COR-L47 (cell line): ENCODE data around the gene CALN1.
"Not testable (repeated sequence)": the region's sequence is repeated elsewhere in the genome, so short reads cannot be mapped to it uniquely, and the experiment has no call there.

ENCODE experiments used
- DNase-seq: peaks from one replicate; lab custom pipeline; 2025; lab: John Stamatoyannopoulos, UW

The CALN1 gene

GRCh38 chr7:72266771-72267170 lies 145.4 kb downstream of the CALN1 start:
- DNase-seq: no peak

DNA sequence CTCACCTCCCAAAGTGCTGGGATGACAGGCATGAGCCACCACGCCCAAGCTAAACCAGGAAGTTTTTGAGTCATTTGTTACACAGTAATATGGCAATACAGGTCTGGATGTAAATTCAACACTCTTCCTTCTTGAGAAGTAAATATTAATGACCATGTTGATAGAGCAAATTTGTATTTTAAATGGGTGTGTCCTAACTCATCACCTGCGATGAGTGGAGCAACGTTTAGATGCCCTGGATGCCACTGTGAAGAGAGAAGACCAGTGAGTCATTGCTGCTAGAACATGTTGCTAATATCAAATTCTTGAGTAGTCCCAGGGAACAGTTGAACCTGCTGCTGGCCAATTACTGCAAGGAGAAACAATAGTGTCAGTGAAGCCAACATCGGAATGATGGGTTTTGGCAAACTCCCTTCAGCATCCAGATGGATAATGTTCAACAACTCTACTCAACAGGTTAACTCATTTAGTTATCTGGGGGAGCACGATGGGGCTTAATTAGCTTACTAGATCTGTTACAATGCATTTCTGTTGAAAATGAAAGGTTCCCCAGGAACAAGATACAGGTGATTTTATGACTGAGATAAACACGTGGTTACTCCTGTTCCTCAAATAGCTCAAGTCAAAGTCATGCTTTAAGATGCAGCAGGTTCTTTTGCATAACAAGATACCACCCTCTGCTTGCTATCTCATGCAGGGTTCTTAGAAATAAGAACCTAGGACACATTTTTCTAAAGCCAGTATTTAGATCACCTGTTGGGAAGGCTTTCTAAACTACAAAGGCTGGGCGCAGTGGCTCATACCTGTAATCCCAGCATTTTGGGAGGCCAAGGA lies 146.8 kb downstream of the CALN1 start:
- no peak for DNase-seq

- no peak for DNase-seq
Observed at GRCh38 chr7:72260406-72260805, 151.7 kb downstream of the CALN1 start.

GRCh38 chr7:72258074-72258473 lies 154.1 kb downstream of the CALN1 start:
- DNase-seq: no peak

DNA sequence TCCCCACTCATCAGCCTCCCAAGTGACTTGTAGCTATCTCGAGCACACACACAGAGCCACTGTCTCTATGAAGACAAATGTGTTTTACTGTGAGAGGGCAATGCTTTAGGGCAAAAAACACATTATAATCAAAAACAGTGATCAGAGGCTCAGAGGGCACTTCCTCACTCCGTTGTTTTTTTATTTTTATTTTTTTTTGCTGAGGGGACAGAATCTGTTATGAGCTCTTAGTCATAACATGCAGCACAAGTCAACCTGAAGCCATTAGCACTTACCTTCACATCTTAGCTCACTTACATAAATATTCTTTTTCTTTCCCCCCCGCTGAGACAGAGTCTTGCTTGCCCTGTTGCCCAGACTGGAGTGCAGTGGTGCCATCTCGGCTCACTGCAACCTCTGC lies 157.7 kb downstream of the CALN1 start:
- DNase-seq: no peak

DNA sequence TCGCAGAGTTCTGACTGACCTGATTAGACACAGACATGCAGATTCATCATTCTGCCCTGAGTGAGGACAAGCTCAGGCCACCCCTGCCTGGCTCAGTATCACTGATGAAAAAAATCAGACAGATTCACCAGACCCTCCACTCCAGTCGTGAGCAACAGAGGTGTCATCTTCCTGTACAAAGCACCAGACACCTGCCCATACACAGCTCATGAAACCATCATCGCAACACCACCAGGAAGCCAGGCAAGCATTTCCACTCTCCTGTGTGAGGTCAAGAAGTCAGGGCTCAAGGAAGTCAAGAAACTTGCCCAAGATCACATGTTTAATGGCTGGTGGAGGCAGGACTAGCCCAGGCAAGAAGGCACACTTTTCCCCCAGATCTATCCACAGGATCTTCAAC lies 163.0 kb downstream of the CALN1 start:
- no peak for DNase-seq

DNA sequence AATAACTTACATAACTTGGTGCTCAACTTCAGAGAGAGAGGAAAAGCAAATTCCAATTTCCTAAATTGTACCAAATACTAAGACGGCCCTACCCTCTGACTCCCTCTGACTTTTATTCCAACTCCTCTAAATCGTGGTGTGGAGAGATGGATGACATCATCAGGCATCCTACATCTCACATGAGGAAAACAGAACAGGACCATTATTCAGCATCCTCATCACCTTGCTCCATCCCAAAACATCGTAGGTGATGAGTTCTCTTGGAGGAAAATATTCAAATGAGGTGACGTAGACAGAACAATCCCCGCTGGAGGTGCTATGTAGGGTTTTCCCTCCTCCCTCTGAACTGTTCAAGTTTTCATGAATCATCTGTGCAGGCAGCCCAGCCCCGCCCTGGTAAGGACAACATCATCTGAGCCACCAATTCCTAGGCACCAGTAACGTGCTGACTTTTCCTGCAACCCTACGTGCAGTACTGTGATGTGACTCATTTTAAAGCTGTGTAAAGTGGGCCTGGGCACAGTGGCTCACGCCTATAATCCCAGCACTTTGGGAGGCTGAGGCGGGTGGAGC lies 167.2 kb downstream of the CALN1 start:
- DNase-seq: no peak

DNA sequence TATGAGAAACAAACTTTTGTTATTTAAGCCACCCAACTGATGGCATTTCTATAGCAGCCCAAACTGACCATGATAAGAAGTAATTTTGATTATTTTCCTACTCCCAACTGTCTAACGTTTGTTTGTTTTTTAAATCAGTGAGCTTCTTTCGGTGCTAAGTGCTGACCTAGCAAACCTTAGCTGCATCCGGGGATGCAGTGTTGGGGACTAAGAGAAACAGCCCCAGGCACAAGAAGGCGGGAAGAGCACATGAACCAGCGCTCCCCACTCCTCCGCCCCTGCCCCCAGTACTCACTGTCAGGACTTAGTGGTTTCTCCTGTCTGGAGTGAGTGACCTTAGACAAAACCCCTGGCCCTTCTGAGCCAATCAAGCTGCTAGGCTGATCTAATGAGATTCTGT lies 168.8 kb downstream of the CALN1 start:
- DNase-seq: no peak

DNA sequence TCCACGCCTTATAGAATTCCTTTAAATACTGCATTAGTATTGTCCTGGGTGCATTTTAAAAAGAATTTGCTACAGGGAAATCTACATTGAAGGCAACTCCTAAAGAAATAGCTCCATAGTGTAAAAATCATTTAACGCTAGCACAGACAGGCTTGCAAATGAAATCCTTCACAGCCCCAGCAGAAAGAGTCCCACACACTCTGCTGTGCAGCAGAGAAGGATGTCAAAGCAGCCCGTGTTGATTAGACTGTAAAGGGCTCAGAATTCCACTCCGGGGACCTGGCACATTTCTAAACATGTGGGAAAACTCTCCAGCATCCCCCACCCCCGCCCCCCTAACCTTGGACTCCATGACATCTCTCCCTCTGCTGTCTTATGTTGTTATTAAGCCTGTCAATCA lies 176.8 kb downstream of the CALN1 start:
- no peak for DNase-seq

DNA sequence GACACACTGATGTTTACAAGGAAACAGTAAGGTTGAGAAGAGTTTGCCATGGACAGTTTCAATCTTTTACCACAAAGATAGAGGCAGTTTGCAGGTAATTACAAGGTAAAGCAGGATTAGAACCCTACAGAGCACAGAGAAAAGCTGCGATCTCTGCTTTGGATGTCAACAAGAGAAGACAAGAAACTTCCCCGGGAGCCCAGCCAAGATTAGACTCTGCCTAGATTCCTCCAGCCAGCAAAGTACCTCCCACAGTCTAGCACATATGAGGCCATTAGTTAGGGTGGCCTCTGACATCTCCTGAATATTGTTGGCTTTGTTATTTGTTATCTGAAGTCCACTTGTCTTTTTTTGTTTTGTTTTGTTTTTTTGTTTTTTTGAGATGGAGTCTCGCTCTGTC lies 178.1 kb downstream of the CALN1 start:
- no peak for DNase-seq

DNA sequence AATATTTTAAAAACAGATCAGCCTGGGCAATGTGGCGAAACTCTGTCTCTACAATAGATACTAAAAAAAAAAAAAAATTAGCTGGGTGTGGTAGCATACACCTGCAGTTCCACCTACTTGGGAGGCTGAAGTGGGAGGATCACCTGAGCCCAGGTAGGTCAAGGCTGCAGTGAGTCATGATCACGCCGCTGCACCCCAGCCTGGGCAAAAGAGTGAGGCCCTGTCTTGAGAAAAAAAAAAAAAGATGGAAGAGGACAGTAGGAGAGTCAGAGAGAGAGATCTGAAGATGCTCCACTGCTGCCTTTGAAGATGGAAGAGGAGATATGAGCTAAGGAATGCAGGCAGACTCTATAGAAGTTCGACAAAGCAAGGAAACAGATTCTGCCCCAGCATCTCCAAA lies 181.9 kb downstream of the CALN1 start:
- DNase-seq: no peak

- no peak for DNase-seq
Observed at GRCh38 chr7:72223351-72223750, 188.8 kb downstream of the CALN1 start.

DNA sequence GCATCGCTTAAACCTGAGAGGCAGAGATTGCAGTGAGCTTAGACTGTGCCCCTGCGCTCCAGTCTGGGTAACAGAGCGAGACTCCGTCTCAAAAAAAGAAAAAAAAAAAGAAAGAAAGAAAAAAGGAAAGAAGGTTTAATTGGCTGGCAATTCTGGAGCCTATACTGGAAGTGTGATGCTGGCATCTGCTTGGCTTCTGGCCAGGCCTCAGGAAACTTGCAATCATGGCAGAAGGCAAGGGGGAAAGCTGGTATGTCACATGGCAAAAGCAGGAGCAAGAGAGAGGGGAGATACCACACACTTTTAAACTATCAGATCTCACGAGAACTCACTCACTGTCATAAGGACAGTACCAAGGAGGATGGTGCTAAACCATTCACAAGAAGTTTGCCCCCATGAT lies 190.0 kb downstream of the CALN1 start:
- no peak for DNase-seq

GRCh38 chr7:72219500-72219899 lies 192.6 kb downstream of the CALN1 start:
- no peak for DNase-seq

- DNase-seq: no peak
Observed at GRCh38 chr7:72217151-72217550, 195.0 kb downstream of the CALN1 start.

GRCh38 chr7:72213769-72214168 lies 198.4 kb downstream of the CALN1 start:
- DNase-seq: no peak

- no peak for DNase-seq
Observed at GRCh38 chr7:72213081-72213480, 199.1 kb downstream of the CALN1 start.

DNA sequence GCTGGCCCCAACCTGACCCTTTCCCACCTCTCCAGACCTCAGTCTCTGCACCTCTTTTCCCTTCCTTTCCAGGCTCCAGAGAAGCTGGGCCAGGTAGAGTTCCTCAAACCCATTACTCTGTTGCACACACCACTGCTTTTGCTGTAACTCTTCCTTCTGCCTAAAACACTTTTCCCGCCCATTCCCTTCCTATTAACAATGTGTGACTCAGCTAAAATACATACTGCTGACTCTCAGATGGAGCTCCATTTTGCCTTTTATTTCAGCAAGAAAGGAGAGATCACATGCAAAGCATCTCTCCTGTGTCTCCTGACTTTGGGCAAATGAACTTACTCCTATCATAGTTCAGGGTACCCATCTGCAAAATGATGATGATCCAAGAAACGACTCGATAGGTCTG lies 201.0 kb downstream of the CALN1 start:
- DNase-seq: no peak

DNA sequence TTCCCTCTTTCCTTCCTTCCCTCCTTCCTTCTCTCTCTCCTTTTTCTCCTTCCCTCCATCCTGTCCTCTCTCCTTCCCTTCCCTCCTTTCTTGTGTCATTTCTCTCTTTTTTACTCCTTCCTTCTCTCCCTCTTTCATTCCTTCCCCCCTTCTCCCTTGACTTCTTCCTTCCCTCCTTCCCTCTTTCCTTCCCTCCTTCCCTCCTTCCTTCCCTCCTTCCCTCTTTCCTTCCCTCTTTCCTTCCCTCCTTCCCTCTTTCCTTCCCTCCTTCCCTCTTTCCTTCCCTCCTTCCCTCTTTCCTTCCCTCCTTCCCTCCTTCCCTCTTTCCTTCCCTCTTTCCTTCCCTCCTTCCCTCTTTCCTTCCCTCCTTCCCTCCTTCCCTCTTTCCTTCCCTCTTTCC lies 203.1 kb downstream of the CALN1 start:
- DNase-seq: not testable (repeated sequence)

- no peak for DNase-seq
Observed at GRCh38 chr7:72196176-72196575, 216.0 kb downstream of the CALN1 start.

- no peak for DNase-seq
Observed at GRCh38 chr7:72190919-72191318, 221.2 kb downstream of the CALN1 start.

GRCh38 chr7:72190146-72190545 lies 222.0 kb downstream of the CALN1 start:
- DNase-seq: no peak

- no peak for DNase-seq
Observed at GRCh38 chr7:72187179-72187578, 225.0 kb downstream of the CALN1 start.

DNA sequence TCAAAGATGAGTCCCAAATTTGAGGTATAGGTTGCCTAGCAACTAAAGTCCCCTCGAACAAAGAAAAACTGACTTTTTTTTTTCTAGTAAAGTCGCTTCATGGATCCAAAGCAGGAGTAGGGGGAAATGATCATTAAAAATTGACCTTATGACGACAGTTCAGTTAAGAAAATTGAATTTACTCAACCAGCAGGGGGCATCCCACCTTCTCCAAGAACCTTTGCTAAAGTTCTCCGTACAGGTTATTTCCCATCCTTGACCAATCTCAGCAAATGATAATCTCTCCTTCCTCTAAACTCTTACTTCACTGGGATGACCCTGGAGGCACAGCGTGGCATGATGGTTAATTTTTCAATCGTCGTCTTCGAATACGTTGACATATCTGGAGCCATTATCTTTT lies 228.3 kb downstream of the CALN1 start:
- DNase-seq: no peak
